ENCODE data around the gene KIAA1549.
"Not testable (repeated sequence)": the region's sequence is repeated elsewhere in the genome, so short reads cannot be mapped to it uniquely, and the experiment has no call there.

The KIAA1549 gene

DNA sequence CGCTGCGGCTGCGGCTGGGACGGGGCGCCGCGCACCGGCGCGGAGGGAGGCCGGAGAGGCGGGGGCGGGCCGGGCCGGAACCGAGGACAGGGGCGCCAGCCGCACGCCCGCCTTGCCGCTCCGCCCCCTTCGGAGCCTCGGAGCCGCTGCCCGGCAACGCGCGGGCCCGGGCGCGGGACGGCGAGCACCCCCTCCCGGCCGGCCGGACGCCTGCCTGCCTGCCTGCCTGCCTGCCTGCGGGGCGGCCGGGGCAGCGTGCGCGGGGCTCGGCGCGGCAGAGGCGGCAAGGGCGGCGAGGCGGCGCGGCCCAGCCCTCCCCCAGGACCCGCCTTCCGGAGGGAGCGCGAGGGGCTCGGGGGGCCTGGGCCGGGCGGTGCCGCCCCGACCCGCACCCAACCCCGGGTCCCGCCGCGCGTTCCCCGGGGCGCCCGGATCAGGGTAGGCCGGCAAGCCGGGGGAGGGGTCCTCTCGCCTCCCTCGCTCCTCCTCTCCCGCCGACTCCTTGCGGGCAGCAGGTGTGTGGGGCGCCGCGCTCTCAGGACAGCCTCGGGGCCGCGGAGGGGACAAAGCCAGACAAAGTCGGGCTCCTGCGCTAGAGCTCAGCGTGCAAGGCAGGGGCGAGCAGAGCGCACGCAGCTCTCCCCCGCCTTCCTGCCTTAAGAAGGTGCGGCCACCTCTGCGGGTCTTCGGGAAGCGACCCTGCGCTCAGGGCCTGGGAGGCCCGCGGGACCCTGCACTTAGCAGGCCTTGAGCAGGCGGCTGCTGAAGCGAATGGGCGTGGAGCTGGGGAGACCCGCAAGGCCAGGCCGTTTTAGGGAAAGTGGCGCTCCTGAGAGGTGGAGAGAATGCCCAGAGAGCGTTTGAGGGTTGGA lies at the start of gene KIAA1549:
KIAA1549 (minus strand) TSS at position 58 of the 872 bp plus-strand sequence. CDS start 120 bp downstream, outside the sequence.
- peak; percentile 19 for DNase-seq (ENCODE audit: low read depth)
- TF ChIP-seq, protein P1, sequence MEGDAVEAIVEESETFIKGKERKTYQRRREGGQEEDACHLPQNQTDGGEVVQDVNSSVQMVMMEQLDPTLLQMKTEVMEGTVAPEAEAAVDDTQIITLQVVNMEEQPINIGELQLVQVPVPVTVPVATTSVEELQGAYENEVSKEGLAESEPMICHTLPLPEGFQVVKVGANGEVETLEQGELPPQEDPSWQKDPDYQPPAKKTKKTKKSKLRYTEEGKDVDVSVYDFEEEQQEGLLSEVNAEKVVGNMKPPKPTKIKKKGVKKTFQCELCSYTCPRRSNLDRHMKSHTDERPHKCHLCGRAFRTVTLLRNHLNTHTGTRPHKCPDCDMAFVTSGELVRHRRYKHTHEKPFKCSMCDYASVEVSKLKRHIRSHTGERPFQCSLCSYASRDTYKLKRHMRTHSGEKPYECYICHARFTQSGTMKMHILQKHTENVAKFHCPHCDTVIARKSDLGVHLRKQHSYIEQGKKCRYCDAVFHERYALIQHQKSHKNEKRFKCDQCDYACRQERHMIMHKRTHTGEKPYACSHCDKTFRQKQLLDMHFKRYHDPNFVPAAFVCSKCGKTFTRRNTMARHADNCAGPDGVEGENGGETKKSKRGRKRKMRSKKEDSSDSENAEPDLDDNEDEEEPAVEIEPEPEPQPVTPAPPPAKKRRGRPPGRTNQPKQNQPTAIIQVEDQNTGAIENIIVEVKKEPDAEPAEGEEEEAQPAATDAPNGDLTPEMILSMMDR (IDR thresholded peaks at IDR 0.05; ENCODE audit: low read depth, low read length, missing control alignments), result no peak
- in situ Hi-C loops (cut with HindIII; ENCODE audit: low sequenced_read_pairs), result no loop called here
- peak within 1 kb of the TSS; percentile 75 for H3K4me3 ChIP-seq (ENCODE audit: low read depth, low read length)

DNA sequence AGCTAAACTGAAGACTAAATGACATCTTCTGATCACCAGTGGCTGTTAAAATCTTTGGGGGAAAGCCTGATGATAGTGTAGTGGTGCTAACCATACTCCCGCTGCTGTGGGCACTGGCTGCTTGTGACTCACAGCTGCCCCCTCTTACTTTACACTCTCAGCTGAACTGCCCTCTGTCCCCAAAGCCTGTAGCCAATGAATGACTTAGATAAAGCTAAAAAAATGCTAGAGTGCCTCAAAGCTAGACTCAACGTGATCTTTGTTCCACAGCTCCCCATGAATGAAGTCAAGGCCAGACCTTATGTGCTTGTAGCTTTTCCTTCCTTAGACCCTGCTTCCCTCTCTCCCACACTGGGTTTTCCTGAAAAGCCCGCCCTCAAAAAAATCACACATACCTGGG lies 48.2 kb upstream of the KIAA1549 start:
- in situ Hi-C loops (cut with HindIII; ENCODE audit: low sequenced_read_pairs), result no loop called here
- TF ChIP-seq, protein P1 (IDR thresholded peaks at IDR 0.05; ENCODE audit: low read depth, low read length, missing control alignments), result no peak

DNA sequence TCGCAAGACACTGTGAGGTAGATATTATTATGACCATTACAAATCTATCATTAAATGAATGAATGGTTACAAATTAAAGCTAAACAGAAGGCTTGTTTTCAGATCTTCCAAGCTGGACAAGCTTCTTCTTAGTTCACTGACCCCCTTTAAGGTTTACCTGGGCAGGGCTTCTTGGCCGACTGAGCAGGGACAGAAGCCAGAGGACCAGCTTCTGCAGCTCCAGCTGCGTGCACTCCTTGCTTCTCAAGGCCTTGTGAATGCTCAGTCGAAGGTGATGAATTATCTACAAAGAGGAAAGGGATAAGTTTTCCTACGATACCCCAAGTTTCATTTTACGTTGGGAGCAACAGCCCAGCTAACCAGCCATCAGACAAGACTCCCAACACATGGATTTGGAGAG lies 45.4 kb upstream of the KIAA1549 start:
- in situ Hi-C loops (cut with HindIII; ENCODE audit: low sequenced_read_pairs), result no loop called here
- DNase-seq (ENCODE audit: low read depth), result no peak
- H3K4me3 ChIP-seq (ENCODE audit: low read depth, low read length), result no peak overlapping the region
- TF ChIP-seq, protein P1 (IDR thresholded peaks at IDR 0.05; ENCODE audit: low read depth, low read length, missing control alignments), result no peak

More for the DNA sequence above, 48.2 kb upstream of the KIAA1549 start:
- DNase-seq (ENCODE audit: low read depth), result no peak
- H3K4me3 ChIP-seq (ENCODE audit: low read depth, low read length), result no peak overlapping the region

DNA sequence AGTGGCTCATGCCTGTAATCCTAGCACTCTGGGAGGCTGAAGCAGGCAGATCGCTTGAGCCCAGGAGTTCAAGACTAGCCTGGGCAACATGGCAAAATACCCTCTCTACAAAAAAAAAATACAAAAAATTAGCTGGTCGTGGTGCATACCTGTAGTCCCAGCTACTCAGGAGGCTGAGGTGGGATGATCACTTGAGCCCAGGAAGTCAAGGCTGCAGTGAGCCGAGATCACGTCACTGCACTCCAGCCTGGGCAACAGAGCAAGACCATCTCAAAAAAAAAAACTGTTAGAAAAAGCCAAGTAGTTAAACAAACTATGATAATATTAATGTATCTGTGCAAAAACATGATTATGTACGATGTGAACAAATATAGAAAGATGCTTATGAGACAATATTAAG lies 44.7 kb upstream of the KIAA1549 start:
- H3K4me3 ChIP-seq (ENCODE audit: low read depth, low read length); DNase-seq (ENCODE audit: low read depth); in situ Hi-C loops (cut with HindIII; ENCODE audit: low sequenced_read_pairs): not testable (repeated sequence)

DNA sequence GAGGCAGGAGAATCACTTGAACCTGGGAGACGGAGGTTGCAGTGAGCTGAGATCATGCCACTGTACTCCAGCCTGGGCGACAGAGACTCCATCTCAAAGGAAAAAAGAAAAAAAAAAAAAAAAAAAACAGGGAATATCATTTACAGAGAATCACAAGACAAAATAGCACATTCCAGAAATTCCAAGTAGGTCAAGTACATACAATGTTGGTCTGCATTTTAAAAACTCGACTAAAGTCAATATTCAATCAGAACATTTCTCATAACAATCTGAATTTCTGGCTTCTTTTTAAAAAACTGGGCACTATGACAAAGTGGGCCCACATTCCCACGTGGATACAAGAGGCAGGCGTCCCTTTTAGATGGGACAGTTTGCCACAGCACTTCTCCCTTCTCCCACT lies 41.9 kb upstream of the KIAA1549 start:
- no peak for DNase-seq (ENCODE audit: low read depth)
- no peak overlapping the region for H3K4me3 ChIP-seq (ENCODE audit: low read depth, low read length)
- in situ Hi-C loops (cut with HindIII; ENCODE audit: low sequenced_read_pairs), result no loop called here
- TF ChIP-seq, protein P1 (IDR thresholded peaks at IDR 0.05; ENCODE audit: low read depth, low read length, missing control alignments), result no peak

DNA sequence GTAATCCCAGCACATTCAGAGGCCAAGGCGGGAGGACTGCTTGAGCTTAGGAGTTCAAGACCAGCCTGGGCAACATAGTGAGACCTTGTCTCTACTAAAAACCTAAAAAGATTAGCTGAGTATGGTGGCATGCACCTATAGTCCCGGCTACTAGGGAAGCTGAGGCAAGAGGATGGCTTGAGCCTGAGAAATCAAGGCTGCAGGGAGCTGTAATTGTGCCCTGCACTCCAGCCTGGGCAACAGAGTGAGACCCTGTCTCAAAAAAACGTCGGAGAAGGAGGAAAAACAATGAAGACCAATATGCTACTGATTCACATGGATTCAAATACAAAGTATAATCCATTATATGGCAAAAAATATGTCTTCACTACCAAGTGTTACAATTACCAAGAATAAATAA lies 41.1 kb upstream of the KIAA1549 start:
- in situ Hi-C loops (cut with HindIII; ENCODE audit: low sequenced_read_pairs), result no loop called here
- DNase-seq (ENCODE audit: low read depth), result no peak
- TF ChIP-seq, protein P1 (IDR thresholded peaks at IDR 0.05; ENCODE audit: low read depth, low read length, missing control alignments), result no peak
- no peak overlapping the region for H3K4me3 ChIP-seq (ENCODE audit: low read depth, low read length)

DNA sequence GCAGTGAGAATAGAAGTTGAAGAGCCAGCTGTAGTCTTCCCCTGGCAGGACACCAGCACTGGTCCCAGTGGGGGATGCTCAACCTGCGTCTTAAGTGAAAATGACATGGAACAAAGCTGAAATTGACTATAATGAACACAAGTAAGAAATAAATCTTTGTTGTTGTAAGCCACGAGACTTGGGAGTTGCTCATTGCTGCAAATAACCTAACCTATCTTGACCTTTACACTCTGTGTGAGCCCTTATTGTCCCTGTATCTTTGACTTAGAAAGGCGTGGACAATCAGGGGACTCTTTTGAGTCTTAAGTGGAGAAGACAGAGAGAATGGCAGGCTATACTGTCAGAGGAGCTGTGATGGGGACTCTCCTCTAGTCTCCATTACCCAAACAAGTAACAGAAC lies 37.7 kb upstream of the KIAA1549 start:
- TF ChIP-seq, protein P1 (IDR thresholded peaks at IDR 0.05; ENCODE audit: low read depth, low read length, missing control alignments), result no peak
- DNase-seq (ENCODE audit: low read depth), result no peak
- no peak overlapping the region for H3K4me3 ChIP-seq (ENCODE audit: low read depth, low read length)
- in situ Hi-C loops (cut with HindIII; ENCODE audit: low sequenced_read_pairs), result no loop called here
